HG03565 (cell line): Measurements from ENCODE around the gene ELMO1.

Experiments
- ATAC-seq: cut with Tn5 transposase; IDR thresholded peaks from one replicate; pipeline ENCODE4 v1.9.1; 2021; ENCODE audit warnings: mild to moderate bottlenecking, moderate library complexity; ENCODE audit not compliant: unreplicated experiment

Gene ELMO1

GRCh38 chr7:37074370-37074769 is 374.3 kb downstream of the ELMO1 start:
- no peak for ATAC-seq

DNA sequence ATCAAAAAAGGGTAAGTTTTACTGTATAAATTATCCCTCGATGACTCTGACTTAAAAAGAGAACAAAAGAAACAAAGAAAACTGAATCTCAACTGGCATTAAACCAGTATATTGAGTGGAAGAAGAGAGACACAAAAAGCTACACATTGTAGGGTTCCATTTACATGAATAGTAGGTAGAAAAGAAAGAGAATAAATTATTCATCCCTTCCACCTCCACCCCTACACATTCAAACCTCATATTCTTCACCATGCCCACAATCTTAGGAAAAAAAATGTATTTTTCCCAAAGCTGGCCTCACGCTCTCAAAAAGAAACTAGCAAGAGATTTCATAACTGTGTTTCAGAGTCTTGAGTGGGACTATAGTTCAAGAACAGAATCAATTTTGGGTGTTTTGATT is 377.5 kb downstream of the ELMO1 start:
- no peak for ATAC-seq

- no peak for ATAC-seq
Measured at GRCh38 chr7:37070471-37070870, 378.2 kb downstream of the ELMO1 start.

DNA sequence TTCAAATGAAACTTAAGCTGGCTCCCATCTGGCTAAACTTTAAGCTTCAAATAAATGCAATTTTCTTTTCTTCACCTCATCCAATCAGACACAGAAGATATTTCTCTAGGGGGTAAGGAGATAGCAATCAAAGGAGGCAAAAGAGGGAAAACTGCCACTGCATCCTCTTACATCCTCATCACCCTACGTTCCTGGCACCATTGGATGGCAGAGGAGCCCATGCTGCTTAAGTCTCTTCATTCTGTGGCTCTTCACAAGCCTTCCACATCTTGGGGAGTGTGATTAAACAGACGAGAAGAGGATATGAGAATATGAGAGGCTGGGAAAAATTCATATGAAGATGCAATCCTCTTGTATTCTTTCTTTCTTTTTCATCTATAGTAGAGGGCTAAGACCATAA is 378.6 kb downstream of the ELMO1 start:
- no peak for ATAC-seq

- ATAC-seq: no peak
Measured at GRCh38 chr7:37069336-37069735, 379.3 kb downstream of the ELMO1 start.

GRCh38 chr7:37068902-37069301 is 379.8 kb downstream of the ELMO1 start:
- ATAC-seq: no peak

- ATAC-seq: no peak
Measured at GRCh38 chr7:37068038-37068437, 380.6 kb downstream of the ELMO1 start.

DNA sequence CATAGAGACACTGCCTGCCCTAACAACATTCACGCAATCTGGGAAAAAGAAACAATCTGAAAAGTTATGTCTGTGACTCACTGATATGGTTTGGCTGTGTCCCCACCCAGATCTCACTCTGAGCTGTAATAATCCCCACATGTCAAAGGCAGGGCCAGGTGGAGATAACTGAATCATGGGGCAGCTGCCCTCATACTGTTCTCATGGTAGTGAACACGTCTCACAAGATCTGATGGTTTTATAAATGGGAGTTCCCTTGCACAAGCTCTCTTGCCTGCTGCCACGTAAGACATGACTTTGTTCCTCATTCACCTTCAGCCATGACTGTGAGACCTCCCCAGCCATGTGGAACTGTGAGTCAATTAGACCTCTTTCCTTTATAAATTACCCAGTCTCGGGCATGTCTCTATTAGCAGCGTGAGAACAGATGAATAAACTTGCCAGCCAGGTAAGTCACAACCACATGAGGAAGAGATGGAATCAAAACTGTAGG is 382.8 kb downstream of the ELMO1 start:
- ATAC-seq: peak; percentile 51

DNA sequence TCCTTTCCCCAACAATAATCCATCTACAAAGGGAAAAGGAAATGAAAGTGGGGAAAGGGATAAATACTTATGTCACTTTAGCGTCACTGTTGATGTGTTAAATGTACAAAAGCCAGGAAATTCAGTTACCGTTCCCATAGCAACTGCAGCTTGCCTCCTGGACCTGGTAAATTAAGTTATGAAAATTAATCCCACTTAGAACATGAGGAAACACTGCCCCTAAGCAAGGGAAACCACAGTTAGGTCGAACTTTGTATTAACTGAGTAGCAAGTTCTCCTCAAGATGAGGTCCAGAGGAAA is 386.2 kb downstream of the ELMO1 start:
- no peak for ATAC-seq

- ATAC-seq: no peak
Measured at GRCh38 chr7:37061849-37062559, 386.7 kb downstream of the ELMO1 start.

- ATAC-seq: no peak
Measured at GRCh38 chr7:37056234-37056912, 392.3 kb downstream of the ELMO1 start.

DNA sequence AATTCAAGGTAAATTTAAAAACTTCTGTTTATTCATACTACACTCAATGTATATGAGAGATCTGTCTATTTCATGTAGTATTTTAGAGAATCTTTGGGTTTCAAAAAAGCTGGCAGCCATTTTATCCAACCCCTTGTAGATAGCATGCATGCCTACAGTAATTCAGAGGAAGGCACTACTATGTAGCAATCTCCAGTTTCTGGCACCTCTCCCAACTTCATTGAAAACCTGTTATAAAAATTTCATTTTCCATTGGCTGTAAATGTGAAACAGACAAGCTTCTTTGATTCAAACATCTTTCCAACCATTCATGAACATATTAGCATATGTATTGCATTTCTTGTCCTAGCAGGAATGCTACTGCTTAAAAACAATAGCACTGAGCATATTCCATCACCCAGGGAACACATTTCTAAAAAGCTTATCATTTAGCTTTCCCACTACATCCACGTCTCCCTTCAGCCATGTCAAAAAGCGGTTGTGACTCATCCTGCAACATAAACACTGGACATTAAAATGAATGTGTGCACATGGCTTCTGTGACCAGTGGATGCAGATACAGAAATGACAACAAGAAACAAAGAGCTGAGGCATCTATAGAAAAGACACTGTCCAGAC is 393.9 kb downstream of the ELMO1 start:
- ATAC-seq: no peak

DNA sequence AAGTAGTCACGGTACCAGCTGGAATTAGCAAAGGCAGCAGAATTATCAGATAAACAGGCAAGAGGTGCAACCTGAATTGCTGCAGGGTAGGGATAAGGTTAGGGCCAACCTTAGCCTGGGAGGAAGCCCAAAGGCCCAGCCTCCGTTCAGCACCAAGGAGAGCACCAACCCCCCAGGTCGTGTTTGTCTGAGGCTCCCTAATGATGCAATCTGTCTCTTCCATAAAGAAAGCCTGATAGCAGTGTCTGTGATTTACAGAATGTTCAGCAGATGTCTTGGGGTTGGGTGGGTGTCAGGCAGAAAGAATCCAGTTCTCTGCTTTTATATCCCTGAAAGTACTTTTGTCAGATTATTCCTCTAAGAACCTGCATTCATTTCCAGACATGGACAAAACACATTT is 396.0 kb downstream of the ELMO1 start:
- no peak for ATAC-seq

DNA sequence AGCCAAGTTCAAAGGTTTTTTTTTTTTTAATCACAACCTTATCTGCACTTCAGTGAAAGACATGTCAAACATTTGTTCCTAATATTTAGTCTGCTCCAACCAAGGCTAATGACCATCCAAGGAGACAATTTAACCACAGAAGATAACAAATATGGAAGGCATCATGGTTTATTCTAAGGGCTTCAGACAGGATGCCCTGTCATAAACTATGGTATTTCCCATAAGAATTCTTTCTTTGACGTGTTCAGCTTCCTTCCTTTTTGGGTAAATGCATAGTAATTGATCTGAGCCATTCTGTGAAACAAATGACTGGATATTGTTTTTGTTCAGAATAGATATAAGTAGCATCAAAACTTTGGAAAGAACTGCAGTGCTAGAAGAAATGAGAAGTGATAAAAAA is 397.9 kb downstream of the ELMO1 start:
- no peak for ATAC-seq

DNA sequence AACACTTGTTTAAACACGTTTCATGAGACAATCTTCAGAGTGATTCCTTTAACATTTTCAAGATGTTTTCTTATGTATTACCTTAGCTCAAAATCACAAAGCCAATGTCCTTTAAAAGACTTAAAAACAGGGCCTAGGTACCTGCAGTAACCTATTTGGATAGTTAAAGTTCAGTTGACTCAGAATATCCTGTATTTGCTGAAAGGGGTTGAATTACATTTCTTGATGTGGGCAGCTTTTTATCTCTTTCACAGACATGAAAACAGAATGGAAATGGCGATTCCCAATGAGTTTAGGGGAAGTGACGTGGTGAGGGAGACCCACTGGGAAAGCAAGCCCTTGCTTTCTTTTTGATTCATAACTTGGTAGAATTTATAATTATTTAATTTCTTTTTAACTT is 400.0 kb downstream of the ELMO1 start:
- ATAC-seq: no peak

GRCh38 chr7:37047260-37047659 is 401.4 kb downstream of the ELMO1 start:
- no peak for ATAC-seq

GRCh38 chr7:37046531-37047079 is 402.1 kb downstream of the ELMO1 start:
- no peak for ATAC-seq

DNA sequence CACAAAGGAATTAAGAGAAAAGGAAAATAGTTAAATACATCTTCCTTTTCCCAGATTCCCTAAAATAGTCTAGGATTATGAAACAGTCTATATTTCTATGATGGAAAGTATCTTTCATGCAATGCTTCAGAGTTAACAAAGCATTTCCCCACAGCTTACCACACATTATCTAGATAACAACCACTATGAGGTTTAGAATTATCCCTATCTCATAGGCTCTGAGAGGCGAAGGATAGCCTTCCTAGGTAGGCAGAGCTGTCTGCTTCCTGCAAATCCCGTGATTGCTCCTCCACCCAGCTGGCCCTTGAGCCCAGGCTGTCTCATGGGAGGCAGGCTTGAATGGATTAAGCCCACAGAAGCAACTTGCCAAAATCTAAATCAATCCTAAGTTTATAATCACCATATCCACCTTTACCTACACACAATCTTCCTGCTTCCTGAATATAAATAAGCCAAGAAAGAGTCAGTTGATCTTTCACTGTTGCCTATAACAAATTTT is 402.9 kb downstream of the ELMO1 start:
- no peak for ATAC-seq

- no peak for ATAC-seq
Measured at GRCh38 chr7:37041461-37041860, 407.2 kb downstream of the ELMO1 start.

DNA sequence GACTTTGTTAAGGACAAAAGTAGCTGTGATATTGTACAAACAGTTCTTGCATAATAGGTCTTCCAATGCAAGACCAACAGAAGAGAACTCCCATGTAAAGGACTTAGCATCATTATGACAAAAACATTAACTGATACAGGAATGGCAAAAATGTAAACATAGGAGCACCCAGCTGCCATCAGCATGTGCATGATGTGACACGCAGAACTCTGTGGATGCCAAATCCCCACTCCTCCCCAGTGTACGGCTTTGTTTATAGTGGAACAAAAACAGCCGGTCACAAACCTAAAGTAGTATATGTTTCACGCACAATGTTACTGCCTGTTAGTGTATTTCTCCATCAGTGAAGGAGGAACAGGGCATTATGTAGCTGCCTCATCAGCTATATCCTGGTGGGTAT is 408.3 kb downstream of the ELMO1 start:
- ATAC-seq: no peak

GRCh38 chr7:37039131-37039749 is 409.4 kb downstream of the ELMO1 start:
- ATAC-seq: no peak
